IPS-15b (cell line): ENCODE data around the gene ALB.
"Not testable (repeated sequence)": the region's sequence is repeated elsewhere in the genome, so short reads cannot be mapped to it uniquely, and the experiment has no call there.

Experiments
- H3K27me3 ChIP-seq: one replicate; pipeline ENCODE4 v1.6.1; 2013; ENCODE audit warnings: low read length; ENCODE audit not compliant: control insufficient read depth, insufficient read depth
- H3K36me3 ChIP-seq: one replicate; pipeline ENCODE4 v1.6.1; 2013; ENCODE audit warnings: low read length; ENCODE audit not compliant: control insufficient read depth, insufficient read depth
- H3K4me1 ChIP-seq: one replicate; pipeline ENCODE4 v1.6.1; 2013; ENCODE audit warnings: mild to moderate bottlenecking, low read length; ENCODE audit not compliant: control insufficient read depth, insufficient read depth
- H3K4me3 ChIP-seq: one replicate; pipeline ENCODE4 v1.5.1; 2013; ENCODE audit warnings: low read depth, low read length
- H3K9ac ChIP-seq: one replicate; pipeline ENCODE4 v1.6.1; 2013; ENCODE audit warnings: low read depth, mild to moderate bottlenecking, low read length
- H3K9me3 ChIP-seq: one replicate; pipeline ENCODE4 v1.6.1; 2013; ENCODE audit warnings: mild to moderate bottlenecking, low read length; ENCODE audit not compliant: control insufficient read depth, insufficient read depth

Gene ALB

GRCh38 chr4:73404042-73404441 lies at the start of gene ALB:
ALB (plus strand) TSS chr4:73404287; CDS start chr4:73404328, 41 bp downstream.
- Histone ChIP-seq H3K9ac (no peak within 1 kb of the TSS), H3K4me3 (no peak within 1 kb of the TSS), H3K36me3 (no peaks in the 10 kb centered on the region), H3K4me1 (no peaks in the 10 kb centered on the region), H3K9me3 (no peaks in the 10 kb centered on the region), H3K27me3 (no peaks in the 10 kb centered on the region)

- not testable (repeated sequence) for H3K27me3 ChIP-seq, H3K9ac ChIP-seq, H3K4me1 ChIP-seq, H3K9me3 ChIP-seq, H3K36me3 ChIP-seq, H3K4me3 ChIP-seq
Observed at GRCh38 chr4:73357174-73357573, 46.9 kb upstream of the ALB start.

DNA sequence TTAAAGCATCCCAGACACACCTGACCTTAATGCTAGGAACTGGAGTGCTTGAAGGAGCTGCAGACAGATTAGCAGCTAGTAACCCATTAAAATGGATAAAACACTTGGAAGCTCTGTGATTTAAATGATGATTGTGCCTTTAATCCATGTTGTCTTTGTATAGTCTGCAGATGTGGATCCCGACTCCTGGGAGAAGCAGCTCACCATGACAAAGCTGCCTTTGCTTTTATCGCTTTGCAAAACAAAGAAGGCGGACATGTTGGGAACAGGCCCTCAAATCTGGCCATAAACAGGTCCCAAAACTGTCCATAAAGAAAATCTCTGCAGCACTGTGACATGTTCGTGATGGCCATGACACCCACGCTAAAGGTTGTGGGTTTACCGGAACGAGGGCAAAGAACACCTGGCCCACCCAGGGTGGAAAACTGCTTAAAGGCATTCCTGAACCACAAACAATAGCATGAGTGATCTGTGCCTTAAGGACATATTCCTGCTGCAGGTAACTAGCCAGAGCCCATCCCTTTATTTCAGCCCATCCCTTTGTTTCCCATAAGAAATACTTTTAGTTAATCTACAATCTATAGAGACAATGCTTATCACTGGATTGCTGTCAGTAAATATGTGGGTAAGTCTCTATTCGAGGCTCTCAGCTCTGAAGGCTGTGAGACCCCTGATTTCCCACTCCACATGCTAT lies 34.4 kb upstream of the ALB start:
- H3K36me3 ChIP-seq, H3K27me3 ChIP-seq, H3K9ac ChIP-seq, H3K9me3 ChIP-seq, H3K4me1 ChIP-seq, H3K4me3 ChIP-seq: not testable (repeated sequence)

DNA sequence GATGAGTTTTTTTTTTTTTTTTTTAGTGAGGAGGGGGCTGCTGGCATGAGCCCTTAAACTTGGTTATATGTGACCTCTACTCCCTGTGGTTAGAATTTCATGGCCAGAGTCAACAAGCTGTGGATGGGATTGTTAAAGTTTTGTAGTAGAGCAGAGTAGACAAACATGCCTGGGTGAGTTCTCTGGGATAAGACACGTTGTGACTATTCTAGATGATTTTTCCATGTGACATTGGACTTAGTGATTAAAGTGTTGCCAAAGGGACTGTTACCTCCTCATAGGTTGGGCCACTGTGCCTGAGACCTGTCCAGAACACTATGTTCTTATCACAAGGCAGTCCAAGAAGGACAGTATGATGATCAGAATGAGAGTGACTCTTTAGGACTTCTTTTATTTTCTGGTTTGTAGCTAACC lies 28.8 kb upstream of the ALB start:
- H3K9ac ChIP-seq, result no peak overlapping the region
- H3K36me3 ChIP-seq, result no peaks in the 10 kb centered on the region
- H3K4me3 ChIP-seq, result no peak overlapping the region
- H3K9me3 ChIP-seq, result peaks cover 1% of the 10 kb centered on the region
- no peaks in the 10 kb centered on the region for H3K4me1 ChIP-seq
- H3K27me3 ChIP-seq, result no peaks in the 10 kb centered on the region

DNA sequence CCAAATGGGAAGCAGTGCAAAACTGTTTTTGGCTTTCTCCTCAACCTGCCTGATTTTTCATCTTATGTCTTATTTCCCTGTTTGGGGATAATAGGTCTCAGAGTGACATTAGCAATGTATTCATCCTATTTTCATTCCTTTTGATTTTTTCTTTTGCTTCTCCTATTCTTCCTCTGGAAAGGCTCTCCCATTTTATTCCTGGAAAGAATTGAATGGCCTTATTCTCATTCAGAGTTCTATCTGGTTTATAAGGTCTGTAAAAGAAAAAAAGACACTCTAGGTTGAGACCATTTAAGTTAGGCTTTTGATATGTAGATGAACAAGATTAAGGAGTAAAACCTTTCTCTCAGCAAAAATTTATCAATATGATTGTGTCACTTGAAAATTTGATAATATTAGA lies 27.8 kb upstream of the ALB start:
- H3K9ac ChIP-seq, result no peak overlapping the region
- no peaks in the 10 kb centered on the region for H3K4me1 ChIP-seq
- H3K36me3 ChIP-seq, result no peaks in the 10 kb centered on the region
- H3K27me3 ChIP-seq, result no peaks in the 10 kb centered on the region
- no peak overlapping the region for H3K4me3 ChIP-seq
- H3K9me3 ChIP-seq, result no peaks in the 10 kb centered on the region

- Histone ChIP-seq H3K4me1 (no peaks in the 10 kb centered on the region), H3K27me3 (no peaks in the 10 kb centered on the region), H3K36me3 (no peaks in the 10 kb centered on the region), H3K4me3 (no peak overlapping the region), H3K9me3 (no peaks in the 10 kb centered on the region), H3K9ac (no peak overlapping the region)
Observed at GRCh38 chr4:73376976-73377375, 27.1 kb upstream of the ALB start.

DNA sequence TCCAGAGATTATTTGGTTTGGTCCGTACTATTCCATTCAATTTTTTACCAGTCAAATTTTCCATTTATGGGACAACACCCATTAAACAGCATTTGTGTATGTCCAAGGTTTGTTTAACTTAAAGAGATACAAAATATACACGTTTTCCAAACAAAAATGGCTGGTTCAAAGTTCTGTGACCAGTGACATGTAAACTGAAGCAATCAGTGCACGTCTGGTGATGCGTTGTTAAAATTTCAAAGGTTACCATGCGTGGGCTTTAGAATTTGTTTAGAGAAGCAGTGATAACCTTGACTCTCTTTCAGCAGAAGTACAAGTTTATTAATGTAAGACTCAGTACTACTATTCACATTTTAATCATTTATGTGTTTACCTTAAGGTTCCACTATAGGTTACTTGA lies 25.2 kb upstream of the ALB start:
- no peak overlapping the region for H3K9ac ChIP-seq
- no peaks in the 10 kb centered on the region for H3K36me3 ChIP-seq
- no peaks in the 10 kb centered on the region for H3K9me3 ChIP-seq
- no peaks in the 10 kb centered on the region for H3K27me3 ChIP-seq
- no peak overlapping the region for H3K4me3 ChIP-seq
- H3K4me1 ChIP-seq, result no peaks in the 10 kb centered on the region

DNA sequence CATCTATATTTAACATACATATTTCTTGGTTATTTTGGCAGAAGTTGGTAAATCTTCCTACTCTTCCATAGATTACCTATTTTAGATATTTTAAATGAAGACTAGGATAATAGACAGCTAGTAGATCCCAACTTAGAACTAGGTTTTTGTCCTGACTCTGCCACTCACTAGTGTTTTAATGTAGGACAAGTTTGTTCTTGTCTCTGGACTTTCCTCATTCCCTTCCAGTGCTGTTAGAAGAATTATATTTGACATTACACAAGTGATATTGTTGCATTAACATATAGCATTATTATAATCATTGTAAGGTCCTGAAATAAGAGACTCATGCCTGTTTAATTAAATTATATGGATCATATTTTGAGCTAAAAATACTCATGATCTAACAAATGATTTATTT lies 24.1 kb upstream of the ALB start:
- Histone ChIP-seq H3K9me3 (no peaks in the 10 kb centered on the region), H3K27me3 (no peaks in the 10 kb centered on the region), H3K4me3 (no peak overlapping the region), H3K9ac (no peak overlapping the region), H3K4me1 (no peaks in the 10 kb centered on the region), H3K36me3 (no peaks in the 10 kb centered on the region)

- H3K4me1 ChIP-seq, result no peaks in the 10 kb centered on the region
- H3K27me3 ChIP-seq, result no peaks in the 10 kb centered on the region
- H3K9ac ChIP-seq, result no peak overlapping the region
- no peak overlapping the region for H3K4me3 ChIP-seq
- no peaks in the 10 kb centered on the region for H3K9me3 ChIP-seq
- H3K36me3 ChIP-seq, result no peaks in the 10 kb centered on the region
Observed at GRCh38 chr4:73381214-73381613, 22.9 kb upstream of the ALB start.

GRCh38 chr4:73383452-73383851 lies 20.6 kb upstream of the ALB start:
- Histone ChIP-seq H3K9me3 (no peaks in the 10 kb centered on the region), H3K4me3 (no peak overlapping the region), H3K36me3 (no peaks in the 10 kb centered on the region), H3K27me3 (no peaks in the 10 kb centered on the region), H3K4me1 (no peaks in the 10 kb centered on the region), H3K9ac (no peak overlapping the region)

GRCh38 chr4:73387552-73387951 lies 16.5 kb upstream of the ALB start:
- Histone ChIP-seq H3K9ac (no peak overlapping the region), H3K36me3 (no peaks in the 10 kb centered on the region), H3K4me3 (no peak overlapping the region), H3K9me3 (no peaks in the 10 kb centered on the region), H3K4me1 (no peaks in the 10 kb centered on the region), H3K27me3 (no peaks in the 10 kb centered on the region)

DNA sequence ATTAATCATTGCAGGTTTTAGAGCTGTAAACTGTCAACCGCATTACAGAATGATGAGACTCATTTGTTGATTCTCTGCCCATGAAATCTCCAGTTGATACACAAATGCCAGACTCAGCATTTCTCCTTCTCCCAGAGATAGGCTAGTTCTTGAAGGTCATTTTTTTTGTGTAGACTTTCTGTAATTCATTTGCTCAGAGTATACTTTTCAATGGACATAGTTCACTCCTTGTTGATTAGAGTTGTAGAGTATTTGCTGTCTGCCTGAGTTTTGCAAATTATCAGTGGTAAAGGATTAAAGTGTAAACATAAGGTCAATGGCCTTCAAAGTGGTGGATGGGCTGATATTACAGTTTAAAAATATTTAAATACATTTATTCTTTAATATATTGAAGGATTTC lies 15.2 kb upstream of the ALB start:
- Histone ChIP-seq H3K4me1 (no peaks in the 10 kb centered on the region), H3K36me3 (no peaks in the 10 kb centered on the region), H3K9me3 (no peaks in the 10 kb centered on the region), H3K9ac (no peak overlapping the region), H3K27me3 (no peaks in the 10 kb centered on the region), H3K4me3 (no peak overlapping the region)
